Measurements from ENCODE around the gene ZNF236.
"Not testable (repeated sequence)": the region's sequence is repeated elsewhere in the genome, so short reads cannot be mapped to it uniquely, and the experiment has no call there.

ZNF236 gene

GRCh38 chr18:76953583-76954233 is 131.4 kb downstream of the ZNF236 start:
- peak; percentile 74 for DNase-seq

- DNase-seq: peak; percentile 80
Observed at GRCh38 chr18:76955524-76956170, 133.3 kb downstream of the ZNF236 start.

- DNase-seq: no peak
Observed at GRCh38 chr18:76956648-76957047, 134.3 kb downstream of the ZNF236 start.

- DNase-seq: no peak
Observed at GRCh38 chr18:76957384-76958355, 135.3 kb downstream of the ZNF236 start.

- peak; percentile 91 for DNase-seq
Observed at GRCh38 chr18:76958692-76959341, 136.5 kb downstream of the ZNF236 start.

GRCh38 chr18:76959605-76960004 is 137.2 kb downstream of the ZNF236 start:
- DNase-seq: no peak

- no peak for DNase-seq
Observed at GRCh38 chr18:76960528-76961035, 138.2 kb downstream of the ZNF236 start.

- no peak for DNase-seq
Observed at GRCh38 chr18:76962851-76963250, 140.5 kb downstream of the ZNF236 start.

GRCh38 chr18:76963936-76964335 is 141.6 kb downstream of the ZNF236 start:
- DNase-seq: no peak

GRCh38 chr18:76965555-76966151 is 143.3 kb downstream of the ZNF236 start:
- DNase-seq: not testable (repeated sequence)

GRCh38 chr18:76967299-76967698 is 144.9 kb downstream of the ZNF236 start:
- not testable (repeated sequence) for DNase-seq

GRCh38 chr18:76967721-76968472 is 145.5 kb downstream of the ZNF236 start:
- DNase-seq: no peak

- no peak for DNase-seq
Observed at GRCh38 chr18:76970770-76971559, 148.6 kb downstream of the ZNF236 start.

- DNase-seq: no peak
Observed at GRCh38 chr18:76972241-76972640, 149.9 kb downstream of the ZNF236 start.

GRCh38 chr18:76972846-76973519 is 150.6 kb downstream of the ZNF236 start:
- no peak for DNase-seq

GRCh38 chr18:76973520-76974266 is 151.3 kb downstream of the ZNF236 start:
- DNase-seq: no peak

GRCh38 chr18:76974386-76974785 is 152.0 kb downstream of the ZNF236 start:
- no peak for DNase-seq

GRCh38 chr18:76975577-76976110 is 153.3 kb downstream of the ZNF236 start:
- no peak for DNase-seq

- DNase-seq: peak; percentile 79
Observed at GRCh38 chr18:76977108-76977621, 154.8 kb downstream of the ZNF236 start.
